ENCODE results near the gene HS6ST3. TPM values are rescaled to one million over a fixed set of nuclear protein-coding genes. Genes with fewer than 3 reads are reported as not detected.

HS6ST3 gene
- total and polyA plus RNA-seq, 2 experiments from 2014 or later = 2.2 to 2.7 TPM

- no peak for DNase-seq (ENCODE audit: low spot score)
- no peaks in the 10 kb centered on the region for H3K9me3 ChIP-seq (ENCODE audit: low read depth)
- no peaks in the 10 kb centered on the region for H3K27me3 ChIP-seq
- H3K4me1 ChIP-seq (ENCODE audit: insufficient read depth) = no peaks in the 10 kb centered on the region
- no peak overlapping the region for H3K4me2 ChIP-seq
- H3K79me2 ChIP-seq = no peaks in the 10 kb centered on the region
- 88% methylated on average over 4 of the region's 4 CpGs for WGBS (ENCODE audit: low lambda C conversion rate, missing lambda C conversion rate)
- no peaks in the 10 kb centered on the region for H3K9me2 ChIP-seq (replicated peaks; ENCODE audit: insufficient read depth)
- TF ChIP-seq CTCF (IDR thresholded peaks at IDR 0.05; ENCODE audit: poor library complexity) (no peak), EZH2phosphoT487 (IDR thresholded peaks at IDR 0.05; ENCODE audit: low read depth, severe bottlenecking, unreplicated experiment) (no peak), EZH2 (IDR thresholded peaks at IDR 0.05; ENCODE audit: borderline replicate concordance) (no peak)
- no peak overlapping the region for H3K4me3 ChIP-seq
- no peaks in the 10 kb centered on the region for H3K36me3 ChIP-seq (replicated peaks; ENCODE audit: insufficient read depth, low read depth)
- no peaks in the 10 kb centered on the region for H4K20me1 ChIP-seq (ENCODE audit: insufficient read depth, poor library complexity, severe bottlenecking)
- H2AFZ ChIP-seq = no peak overlapping the region
- H3K27ac ChIP-seq = no peak overlapping the region
These were observed 630.5 kb downstream of the HS6ST3 start for GRCh38 chr13:96720446-96720845.

GRCh38 chr13:96726651-96727050 lies 636.7 kb downstream of the HS6ST3 start:
- no peaks in the 10 kb centered on the region for H3K36me3 ChIP-seq (replicated peaks; ENCODE audit: insufficient read depth, low read depth)
- no peaks in the 10 kb centered on the region for H3K4me1 ChIP-seq (ENCODE audit: insufficient read depth)
- no peak overlapping the region for H2AFZ ChIP-seq
- H4K20me1 ChIP-seq (ENCODE audit: insufficient read depth, poor library complexity, severe bottlenecking) = no peaks in the 10 kb centered on the region
- no peaks in the 10 kb centered on the region for H3K79me2 ChIP-seq
- H3K27me3 ChIP-seq = no peaks in the 10 kb centered on the region
- H3K9me3 ChIP-seq (ENCODE audit: low read depth) = peaks cover 6% of the 10 kb centered on the region
- no peak overlapping the region for H3K27ac ChIP-seq
- H3K9me2 ChIP-seq (replicated peaks; ENCODE audit: insufficient read depth) = no peaks in the 10 kb centered on the region
- H3K4me2 ChIP-seq = no peak overlapping the region
- TF ChIP-seq CTCF (IDR thresholded peaks at IDR 0.05; ENCODE audit: poor library complexity) = no peak
- TF ChIP-seq EZH2phosphoT487 (IDR thresholded peaks at IDR 0.05; ENCODE audit: low read depth, severe bottlenecking, unreplicated experiment) = no peak
- TF ChIP-seq EZH2 (IDR thresholded peaks at IDR 0.05; ENCODE audit: borderline replicate concordance) = no peak
- no peak overlapping the region for H3K4me3 ChIP-seq
- no peak for DNase-seq (ENCODE audit: low spot score)

GRCh38 chr13:96728463-96728862 lies 638.6 kb downstream of the HS6ST3 start:
- Histone ChIP-seq H3K27me3 (no peaks in the 10 kb centered on the region), H3K4me1 (ENCODE audit: insufficient read depth) (no peaks in the 10 kb centered on the region), H3K9me3 (ENCODE audit: low read depth) (peaks cover 6% of the 10 kb centered on the region), H3K27ac (no peak overlapping the region), H2AFZ (no peak overlapping the region), H3K4me3 (no peak overlapping the region), H3K4me2 (no peak overlapping the region), H3K9me2 (replicated peaks; ENCODE audit: insufficient read depth) (no peaks in the 10 kb centered on the region), H3K36me3 (replicated peaks; ENCODE audit: insufficient read depth, low read depth) (no peaks in the 10 kb centered on the region), H4K20me1 (ENCODE audit: insufficient read depth, poor library complexity, severe bottlenecking) (no peaks in the 10 kb centered on the region), H3K79me2 (no peaks in the 10 kb centered on the region)
- DNase-seq (ENCODE audit: low spot score) = no peak
- 73% methylated on average over 2 of the region's 2 CpGs for WGBS (ENCODE audit: low lambda C conversion rate, missing lambda C conversion rate)
- TF ChIP-seq CTCF (IDR thresholded peaks at IDR 0.05; ENCODE audit: poor library complexity) = no peak
- no peak for TF ChIP-seq EZH2 (IDR thresholded peaks at IDR 0.05; ENCODE audit: borderline replicate concordance)
- TF ChIP-seq EZH2phosphoT487 (IDR thresholded peaks at IDR 0.05; ENCODE audit: low read depth, severe bottlenecking, unreplicated experiment) = no peak

- Histone ChIP-seq H3K27ac (no peak overlapping the region), H3K4me2 (no peak overlapping the region), H3K9me3 (ENCODE audit: low read depth) (peaks cover 6% of the 10 kb centered on the region), H3K4me3 (no peak overlapping the region), H3K79me2 (no peaks in the 10 kb centered on the region), H2AFZ (no peak overlapping the region), H3K4me1 (ENCODE audit: insufficient read depth) (no peaks in the 10 kb centered on the region), H4K20me1 (ENCODE audit: insufficient read depth, poor library complexity, severe bottlenecking) (no peaks in the 10 kb centered on the region), H3K9me2 (replicated peaks; ENCODE audit: insufficient read depth) (no peaks in the 10 kb centered on the region), H3K27me3 (no peaks in the 10 kb centered on the region), H3K36me3 (replicated peaks; ENCODE audit: insufficient read depth, low read depth) (no peaks in the 10 kb centered on the region)
- no peak for DNase-seq (ENCODE audit: low spot score)
- 88% methylated on average over 5 of the region's 5 CpGs for WGBS (ENCODE audit: low lambda C conversion rate, missing lambda C conversion rate)
- TF ChIP-seq EZH2 (IDR thresholded peaks at IDR 0.05; ENCODE audit: borderline replicate concordance) = no peak
These were observed 640.8 kb downstream of the HS6ST3 start for GRCh38 chr13:96730676-96731075.

All from hepatocyte (in vitro differentiated cells).